LNCAP (cell line): ENCODE results near the gene SLCO6A1.

Source experiments
- CTCF ChIP-seq: fragments of 450-650 bp; IDR thresholded peaks from 2 replicates; pipeline ENCODE4 v1.5.1; 2017; ENCODE audit warnings: mild to moderate bottlenecking

The SLCO6A1 gene, protein sequence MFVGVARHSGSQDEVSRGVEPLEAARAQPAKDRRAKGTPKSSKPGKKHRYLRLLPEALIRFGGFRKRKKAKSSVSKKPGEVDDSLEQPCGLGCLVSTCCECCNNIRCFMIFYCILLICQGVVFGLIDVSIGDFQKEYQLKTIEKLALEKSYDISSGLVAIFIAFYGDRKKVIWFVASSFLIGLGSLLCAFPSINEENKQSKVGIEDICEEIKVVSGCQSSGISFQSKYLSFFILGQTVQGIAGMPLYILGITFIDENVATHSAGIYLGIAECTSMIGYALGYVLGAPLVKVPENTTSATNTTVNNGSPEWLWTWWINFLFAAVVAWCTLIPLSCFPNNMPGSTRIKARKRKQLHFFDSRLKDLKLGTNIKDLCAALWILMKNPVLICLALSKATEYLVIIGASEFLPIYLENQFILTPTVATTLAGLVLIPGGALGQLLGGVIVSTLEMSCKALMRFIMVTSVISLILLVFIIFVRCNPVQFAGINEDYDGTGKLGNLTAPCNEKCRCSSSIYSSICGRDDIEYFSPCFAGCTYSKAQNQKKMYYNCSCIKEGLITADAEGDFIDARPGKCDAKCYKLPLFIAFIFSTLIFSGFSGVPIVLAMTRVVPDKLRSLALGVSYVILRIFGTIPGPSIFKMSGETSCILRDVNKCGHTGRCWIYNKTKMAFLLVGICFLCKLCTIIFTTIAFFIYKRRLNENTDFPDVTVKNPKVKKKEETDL

DNA sequence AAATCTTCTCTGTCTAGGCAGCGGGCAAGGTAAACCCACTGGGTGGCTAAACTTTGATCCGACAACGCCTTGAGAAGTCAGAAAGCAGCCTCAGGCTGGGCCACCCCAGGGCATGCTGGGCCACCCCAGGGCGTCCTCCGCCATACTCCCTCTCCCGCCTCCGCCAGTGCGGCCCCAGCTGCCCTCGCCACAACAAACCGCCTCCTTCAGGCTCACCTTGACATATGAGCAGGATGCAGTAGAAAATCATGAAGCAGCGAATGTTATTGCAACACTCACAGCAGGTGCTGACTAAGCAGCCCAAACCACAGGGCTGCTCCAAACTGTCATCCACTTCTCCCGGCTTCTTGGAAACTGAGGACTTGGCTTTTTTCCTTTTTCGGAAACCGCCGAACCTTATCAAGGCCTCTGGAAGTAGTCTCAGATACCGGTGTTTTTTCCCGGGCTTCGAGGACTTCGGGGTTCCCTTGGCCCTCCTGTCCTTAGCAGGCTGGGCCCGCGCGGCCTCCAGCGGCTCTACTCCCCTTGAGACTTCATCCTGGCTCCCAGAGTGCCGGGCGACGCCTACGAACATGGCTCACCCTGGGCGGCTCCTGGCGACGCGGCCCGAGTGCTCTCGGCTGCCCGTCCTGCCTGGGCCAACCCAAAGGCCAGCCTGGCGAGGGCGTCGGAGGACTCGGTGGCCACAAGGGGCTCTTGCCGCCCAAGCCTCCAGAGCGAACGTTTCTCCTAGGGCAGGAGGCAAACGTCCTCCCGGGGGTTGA is at the start of gene SLCO6A1:
SLCO6A1 (minus strand) TSS at position 731 of the 764 bp plus-strand sequence; CDS start at position 574, 157 bp downstream.
- no peak for TF ChIP-seq CTCF

DNA sequence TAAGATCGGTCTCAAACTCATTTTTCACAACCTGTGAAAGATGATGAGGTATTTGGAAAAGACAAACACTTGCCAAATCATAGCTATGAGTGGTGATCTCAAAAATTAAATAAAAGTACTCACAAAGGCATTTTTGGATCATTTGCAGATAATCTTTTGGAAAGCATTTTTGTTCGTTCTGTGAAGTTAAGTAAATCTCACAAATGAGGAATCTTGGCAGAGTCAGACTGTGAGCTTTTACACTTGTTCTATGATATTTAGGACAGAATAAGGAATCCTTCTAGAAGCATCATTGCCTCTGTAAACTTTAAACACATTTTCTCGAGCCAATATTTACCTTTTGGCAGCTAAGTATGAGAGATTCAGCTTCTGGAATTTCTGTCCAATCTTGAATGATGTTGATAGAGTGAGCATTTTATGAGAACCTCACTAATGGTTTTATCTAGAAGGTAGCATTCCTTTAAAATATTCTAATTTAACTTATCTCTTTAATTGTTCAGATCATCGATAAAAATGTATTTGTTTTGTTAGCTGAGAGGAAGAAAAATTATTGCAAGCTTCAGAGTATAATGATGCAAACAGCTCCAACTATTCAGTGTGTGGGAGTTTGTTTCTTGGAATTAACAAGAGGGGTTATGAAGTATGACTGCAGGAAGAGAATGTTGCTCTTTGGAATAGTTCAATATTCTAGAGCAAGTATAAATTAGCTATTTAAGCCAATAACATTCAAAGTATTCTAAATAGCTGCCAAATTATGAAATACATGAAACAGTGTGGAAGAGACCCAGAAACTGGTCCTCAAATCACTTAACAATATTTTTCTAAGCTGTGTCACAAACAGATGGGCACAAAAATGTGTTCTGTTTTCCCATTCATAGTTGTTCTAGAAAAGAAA is 48.6 kb upstream of the SLCO6A1 start:
- no peak for TF ChIP-seq CTCF

DNA sequence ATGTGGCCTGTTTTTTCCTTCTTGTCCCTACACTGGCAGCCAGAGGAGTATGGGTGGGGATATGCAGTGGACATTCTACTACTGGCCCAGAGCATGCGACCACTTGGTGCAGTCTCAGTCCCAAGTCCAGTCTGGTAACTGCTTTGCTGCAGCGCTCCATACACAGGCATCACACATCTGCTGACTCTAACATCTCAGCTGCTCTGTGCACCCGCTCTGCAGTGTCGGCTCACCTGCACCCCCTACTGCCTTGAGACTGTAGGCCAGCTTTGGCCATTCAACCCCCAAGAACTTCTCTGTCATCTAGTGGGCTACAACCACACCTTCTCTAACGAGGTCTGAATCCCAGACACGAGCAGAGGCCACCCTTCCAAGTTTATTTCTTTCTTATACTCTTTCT is 46.4 kb upstream of the SLCO6A1 start:
- peak; percentile 51 for TF ChIP-seq CTCF

GRCh38 chr5:102542057-102542456 is 43.3 kb upstream of the SLCO6A1 start:
- no peak for TF ChIP-seq CTCF

DNA sequence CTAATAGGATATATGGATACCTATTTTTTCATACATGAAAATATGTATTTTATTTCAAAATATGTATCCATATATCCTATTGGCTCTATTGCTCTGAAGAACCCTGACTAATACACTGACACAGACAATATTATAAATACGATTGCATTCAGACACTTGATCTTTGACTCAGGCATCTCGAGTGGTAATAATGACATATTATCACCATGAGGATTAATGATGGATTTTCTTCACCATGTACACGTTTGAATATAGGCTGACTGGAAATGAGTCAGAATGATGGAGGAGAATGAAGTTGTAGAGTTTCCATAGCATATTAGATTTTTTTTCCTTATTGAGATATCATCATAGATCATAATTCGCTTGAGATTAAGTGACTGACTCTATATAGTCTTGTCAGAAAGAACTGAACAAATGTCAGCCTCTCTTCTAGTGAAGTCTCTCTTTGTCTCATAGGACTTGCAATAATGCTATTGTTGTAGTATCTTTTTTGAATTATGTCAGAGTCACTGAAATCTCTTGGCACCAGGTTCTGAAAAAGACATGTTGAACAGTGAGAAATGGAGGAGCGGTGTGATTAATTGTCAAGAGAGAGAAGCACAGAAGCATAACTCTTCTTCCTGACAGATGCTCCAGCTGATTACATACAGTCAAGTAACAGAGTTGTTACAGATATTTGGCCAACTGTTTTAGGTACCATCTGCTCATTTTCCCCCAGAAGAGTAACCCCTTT is 41.4 kb upstream of the SLCO6A1 start:
- no peak for TF ChIP-seq CTCF

DNA sequence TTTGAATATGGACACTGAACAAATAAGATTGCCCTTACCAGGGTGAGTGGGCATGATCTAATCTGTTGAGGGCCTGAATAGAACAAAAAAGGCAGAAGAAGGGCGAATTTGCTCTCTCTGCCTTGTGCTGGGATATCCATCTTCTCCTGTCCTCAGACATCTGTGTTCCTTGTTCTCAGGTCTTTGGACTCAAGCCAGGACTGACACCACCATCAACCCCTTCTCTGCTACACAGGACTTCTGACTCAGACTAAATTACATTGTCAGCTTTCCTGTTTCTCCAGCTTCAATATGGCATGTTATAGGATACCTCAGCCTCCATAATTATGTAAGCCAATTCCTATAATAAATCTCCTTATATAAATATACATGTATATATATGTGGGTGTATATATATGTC is 40.8 kb upstream of the SLCO6A1 start:
- no peak for TF ChIP-seq CTCF
